ENCODE data around the gene FETUB. TPM values are rescaled to one million over a fixed set of nuclear protein-coding genes. Genes with fewer than 3 reads are reported as not detected.

Gene FETUB
- total and polyA plus RNA-seq, 2 of the 8 experiments (the other 6 are each of a cell fraction or from before 2014, with no cell fraction given), result 0.15 TPM; not detected in 1

DNA sequence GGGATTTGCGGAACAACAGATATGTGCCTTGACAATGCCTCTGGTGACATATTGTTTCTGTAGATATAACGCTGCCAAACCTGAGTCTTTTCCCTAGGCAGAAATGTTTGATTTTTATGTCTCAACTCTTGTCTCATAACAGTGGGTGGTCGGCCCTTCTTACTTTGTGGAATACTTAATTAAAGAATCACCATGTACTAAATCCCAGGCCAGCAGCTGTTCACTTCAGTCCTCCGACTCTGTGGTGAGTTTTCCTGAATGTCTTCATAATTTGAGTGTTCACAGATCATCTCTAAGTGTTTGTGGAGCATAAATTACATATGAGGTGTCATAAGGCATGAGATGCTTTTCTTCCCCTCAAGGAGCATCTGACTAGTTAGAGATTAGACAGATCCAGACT lies 5.9 kb downstream of the FETUB start:
- Histone ChIP-seq H3K4me2 (ENCODE audit: insufficient read depth in 1 of 2, low read depth in 2 of 2, low read length in 2 of 2) (no peak overlapping the region), H3K36me3 (ENCODE audit: control insufficient read depth in 2 of 4, insufficient read depth in 4 of 4, low read length in 3 of 4) (no peaks in the 10 kb centered on the region), H2BK5ac (ENCODE audit: low read depth, low read length) (no peak overlapping the region), H2BK15ac (ENCODE audit: low read length) (no peak overlapping the region), H3K18ac (ENCODE audit: extremely low read depth, low read length) (no peak overlapping the region), H2BK12ac (ENCODE audit: low read depth, low read length) (no peak overlapping the region), H2BK20ac (ENCODE audit: low read length) (no peak overlapping the region), H3K4me1 (replicated peaks in 1 of 4; ENCODE audit: control insufficient read depth in 3 of 4, insufficient read depth in 4 of 4, low read length in 3 of 4) (peaks cover 4 to 7% (median 6%) of the 10 kb centered on the region in 4 experiments; a peak in 5 of 7 replicates), H3K4me3 (ENCODE audit: extremely low read depth in 1 of 4, insufficient read depth in 2 of 4, low read depth in 3 of 4, low read length in 4 of 4) (no peak overlapping the region), H3K27me3 (replicated peaks in 1 of 4; ENCODE audit: control insufficient read depth in 3 of 4, extremely low read depth in 1 of 4, insufficient read depth in 3 of 4, low read length in 3 of 4) (no peaks in the 10 kb centered on the region; a peak in 1 of 7 replicates), H3K27ac (ENCODE audit: low read depth, low read length) (no peak overlapping the region), H3K14ac (ENCODE audit: insufficient read length) (no peak overlapping the region), H3K23ac (ENCODE audit: insufficient read length) (no peak overlapping the region), H4K91ac (replicated peaks; ENCODE audit: insufficient read length, low read length) (no peak overlapping the region), H3K79me2 (ENCODE audit: control insufficient read depth in 1 of 2, insufficient read depth in 2 of 2, low read length in 2 of 2) (no peaks in the 10 kb centered on the region), H3K56ac (replicated peaks; ENCODE audit: insufficient read length, low read depth, low read length) (no peak overlapping the region), H3K9me3 (ENCODE audit: insufficient read depth in 2 of 2, low read depth in 1 of 2, low read length in 1 of 2) (no peaks in the 10 kb centered on the region), H4K20me1 (replicated peaks in 1 of 2; ENCODE audit: control insufficient read depth in 1 of 2, insufficient read depth in 2 of 2, low read length in 2 of 2) (no peaks in the 10 kb centered on the region), H2AK5ac (ENCODE audit: low read depth, low read length) (no peak overlapping the region), H3K23me2 (ENCODE audit: low read depth, low read length) (no peaks in the 10 kb centered on the region), H4K8ac (ENCODE audit: extremely low read depth, insufficient read depth, low read length) (no peak overlapping the region), H2BK120ac (replicated peaks; ENCODE audit: low read depth, low read length) (no peak overlapping the region), H2AFZ (ENCODE audit: low read length) (no peak overlapping the region), H3K79me1 (ENCODE audit: low read depth, low read length) (no peaks in the 10 kb centered on the region), H4K5ac (ENCODE audit: insufficient read length, low read depth, low read length) (no peak overlapping the region), H3K4ac (replicated peaks; ENCODE audit: insufficient read length, low read depth, low read length) (no peak overlapping the region), H3K9ac (replicated peaks in 1 of 4; ENCODE audit: extremely low read depth in 1 of 4, low read depth in 3 of 4, low read length in 3 of 4) (no peak overlapping the region)
- 95% methylated on average over 4 of the region's 4 CpGs; no CpG with 5 or more reads in 1 of the 2 experiments for WGBS, 2 experiments (ENCODE audit: extremely low coverage in 1 of 2, insufficient coverage in 1 of 2, insufficient read length in 1 of 2, insufficient replicate concordance in 2 of 2, low coverage in 1 of 2, low lambda C conversion rate in 2 of 2, missing lambda C conversion rate in 1 of 2)
- CTCF ChIA-PET (ENCODE audit: partially characterized antibody), result interaction anchor here (1.0 to 3.3 kb wide), 3 partner anchors 7 to 31 kb away, joined by 5 to 15 read pairs (median 9); no protein-coding TSS in a partner anchor
- FAIRE-seq (no peak), DNase-seq (ENCODE audit: low read depth in 1 of 2, low spot score in 2 of 2) (peak in 1 of 2 experiments; percentile 11)
- POLR2A ChIA-PET (ENCODE audit: partially characterized antibody), result no interaction called here
- TF ChIP-seq PHF8 (conservative IDR thresholded peaks at IDR 0.05; ENCODE audit: low read depth, low read length), result no peak
- TF ChIP-seq, protein P1, sequence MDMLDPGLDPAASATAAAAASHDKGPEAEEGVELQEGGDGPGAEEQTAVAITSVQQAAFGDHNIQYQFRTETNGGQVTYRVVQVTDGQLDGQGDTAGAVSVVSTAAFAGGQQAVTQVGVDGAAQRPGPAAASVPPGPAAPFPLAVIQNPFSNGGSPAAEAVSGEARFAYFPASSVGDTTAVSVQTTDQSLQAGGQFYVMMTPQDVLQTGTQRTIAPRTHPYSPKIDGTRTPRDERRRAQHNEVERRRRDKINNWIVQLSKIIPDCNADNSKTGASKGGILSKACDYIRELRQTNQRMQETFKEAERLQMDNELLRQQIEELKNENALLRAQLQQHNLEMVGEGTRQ (IDR thresholded peaks at IDR 0.05; ENCODE audit: low read length), result no peak
- TF ChIP-seq GABPA (IDR thresholded peaks at IDR 0.05; ENCODE audit: borderline replicate concordance, insufficient read depth, low read length), result no peak
- no peak for TF ChIP-seq NRF1 (IDR thresholded peaks at IDR 0.05; ENCODE audit: low read depth, low read length)
